Measurements from ENCODE around the gene PIKFYVE.
"Not testable (repeated sequence)": the region's sequence is repeated elsewhere in the genome, so short reads cannot be mapped to it uniquely, and the experiment has no call there.

Gene PIKFYVE, protein sequence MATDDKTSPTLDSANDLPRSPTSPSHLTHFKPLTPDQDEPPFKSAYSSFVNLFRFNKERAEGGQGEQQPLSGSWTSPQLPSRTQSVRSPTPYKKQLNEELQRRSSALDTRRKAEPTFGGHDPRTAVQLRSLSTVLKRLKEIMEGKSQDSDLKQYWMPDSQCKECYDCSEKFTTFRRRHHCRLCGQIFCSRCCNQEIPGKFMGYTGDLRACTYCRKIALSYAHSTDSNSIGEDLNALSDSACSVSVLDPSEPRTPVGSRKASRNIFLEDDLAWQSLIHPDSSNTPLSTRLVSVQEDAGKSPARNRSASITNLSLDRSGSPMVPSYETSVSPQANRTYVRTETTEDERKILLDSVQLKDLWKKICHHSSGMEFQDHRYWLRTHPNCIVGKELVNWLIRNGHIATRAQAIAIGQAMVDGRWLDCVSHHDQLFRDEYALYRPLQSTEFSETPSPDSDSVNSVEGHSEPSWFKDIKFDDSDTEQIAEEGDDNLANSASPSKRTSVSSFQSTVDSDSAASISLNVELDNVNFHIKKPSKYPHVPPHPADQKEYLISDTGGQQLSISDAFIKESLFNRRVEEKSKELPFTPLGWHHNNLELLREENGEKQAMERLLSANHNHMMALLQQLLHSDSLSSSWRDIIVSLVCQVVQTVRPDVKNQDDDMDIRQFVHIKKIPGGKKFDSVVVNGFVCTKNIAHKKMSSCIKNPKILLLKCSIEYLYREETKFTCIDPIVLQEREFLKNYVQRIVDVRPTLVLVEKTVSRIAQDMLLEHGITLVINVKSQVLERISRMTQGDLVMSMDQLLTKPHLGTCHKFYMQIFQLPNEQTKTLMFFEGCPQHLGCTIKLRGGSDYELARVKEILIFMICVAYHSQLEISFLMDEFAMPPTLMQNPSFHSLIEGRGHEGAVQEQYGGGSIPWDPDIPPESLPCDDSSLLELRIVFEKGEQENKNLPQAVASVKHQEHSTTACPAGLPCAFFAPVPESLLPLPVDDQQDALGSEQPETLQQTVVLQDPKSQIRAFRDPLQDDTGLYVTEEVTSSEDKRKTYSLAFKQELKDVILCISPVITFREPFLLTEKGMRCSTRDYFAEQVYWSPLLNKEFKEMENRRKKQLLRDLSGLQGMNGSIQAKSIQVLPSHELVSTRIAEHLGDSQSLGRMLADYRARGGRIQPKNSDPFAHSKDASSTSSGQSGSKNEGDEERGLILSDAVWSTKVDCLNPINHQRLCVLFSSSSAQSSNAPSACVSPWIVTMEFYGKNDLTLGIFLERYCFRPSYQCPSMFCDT (N-terminal part only)

DNA sequence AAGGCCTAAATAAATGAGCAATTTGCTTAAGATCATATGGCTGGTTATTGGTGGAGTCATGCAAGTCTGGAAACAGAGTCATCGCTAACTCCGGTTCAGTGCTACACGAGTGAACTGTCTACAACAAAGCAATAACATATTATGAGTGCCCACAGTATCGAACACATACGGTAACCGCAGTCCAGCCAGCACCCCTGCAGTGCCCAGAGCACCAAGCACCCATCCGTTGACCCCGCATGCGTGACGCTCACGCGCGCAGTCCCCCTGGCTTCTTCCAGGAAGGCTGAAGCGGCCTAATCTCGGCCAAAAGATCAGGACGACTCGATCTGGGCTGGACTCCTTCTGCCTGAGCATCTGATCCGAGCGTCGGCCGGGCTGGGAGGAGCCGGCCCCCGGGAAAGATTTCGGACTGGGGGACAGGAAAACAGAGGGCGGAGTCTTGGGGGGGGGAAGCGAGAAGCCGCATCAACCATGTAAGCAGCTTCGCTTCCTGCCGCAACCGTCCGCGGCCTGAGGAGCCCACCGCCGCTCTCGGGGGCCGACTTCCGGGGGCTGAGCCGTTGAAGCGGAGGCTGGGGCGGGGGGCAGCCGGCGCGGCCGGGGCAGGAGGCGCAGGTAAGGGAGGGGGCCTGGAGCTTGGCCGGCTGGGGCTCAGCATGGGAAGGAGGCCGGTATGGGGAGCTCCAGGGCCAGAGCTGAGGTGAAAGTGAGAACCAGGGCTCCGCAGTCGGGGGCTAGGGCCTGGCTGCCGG is at the start of gene PIKFYVE:
PIKFYVE (plus strand) TSS at position 455 of the 752 bp plus-strand sequence. CDS start 5,265 bp downstream, outside the sequence.
- DNase-seq, result peak; percentile 87

- DNase-seq, result not testable (repeated sequence)
These were observed 44.2 kb upstream of the PIKFYVE start for GRCh38 chr2:208221873-208222272.

- no peak for DNase-seq
These were observed 43.7 kb upstream of the PIKFYVE start for GRCh38 chr2:208222351-208222750.

DNA sequence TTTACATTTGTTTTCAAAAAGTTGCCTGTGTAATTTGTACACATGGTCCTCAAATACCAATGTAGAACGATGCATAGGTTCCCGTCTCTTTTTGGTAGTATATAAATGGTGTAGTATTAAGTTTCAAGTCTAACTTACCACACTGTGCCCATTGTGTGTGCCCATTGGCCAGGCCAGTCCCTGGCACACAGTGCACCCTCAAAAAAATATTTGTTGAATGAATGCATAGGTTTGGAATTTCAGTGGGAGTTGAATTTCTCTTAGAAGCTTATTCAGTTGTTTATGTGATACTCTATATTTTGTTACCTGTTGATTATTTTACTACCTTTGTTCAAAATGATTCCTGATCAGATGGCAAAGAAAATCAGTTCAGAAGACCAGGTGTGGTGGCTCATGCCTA is 41.3 kb upstream of the PIKFYVE start:
- DNase-seq, result no peak

DNA sequence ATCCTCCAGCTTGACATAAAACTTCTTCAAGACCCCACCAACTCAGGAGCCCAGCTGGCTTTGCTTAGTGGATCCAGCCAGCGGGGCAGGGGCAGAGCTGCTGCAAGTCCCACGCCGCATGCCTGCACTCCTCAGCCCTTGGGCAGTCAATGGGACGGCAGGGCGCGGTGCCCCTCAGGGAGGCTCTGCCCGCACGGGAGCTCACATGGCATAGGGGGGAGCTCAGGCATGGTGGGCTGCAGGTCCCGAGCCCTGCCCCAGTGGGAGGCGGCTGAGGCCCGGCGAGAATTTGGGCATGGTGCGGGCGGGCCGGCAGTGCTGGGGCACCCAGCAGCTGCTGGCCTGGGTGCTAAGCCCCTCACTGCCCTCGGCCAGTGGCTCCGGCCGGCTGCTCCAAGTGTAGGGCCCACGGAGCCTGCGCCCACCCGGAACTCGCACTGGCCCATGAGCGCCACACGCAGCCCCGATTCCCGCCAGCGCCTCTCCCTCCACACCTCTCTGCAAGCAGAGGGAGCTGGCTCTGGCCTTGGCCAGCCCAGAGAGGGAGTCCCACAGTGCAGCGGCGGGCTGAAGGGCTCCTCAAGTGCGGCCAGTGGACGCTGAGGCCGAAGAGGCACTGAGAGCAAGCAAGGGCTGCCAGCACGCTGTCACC is 38.3 kb upstream of the PIKFYVE start:
- no peak for DNase-seq

DNA sequence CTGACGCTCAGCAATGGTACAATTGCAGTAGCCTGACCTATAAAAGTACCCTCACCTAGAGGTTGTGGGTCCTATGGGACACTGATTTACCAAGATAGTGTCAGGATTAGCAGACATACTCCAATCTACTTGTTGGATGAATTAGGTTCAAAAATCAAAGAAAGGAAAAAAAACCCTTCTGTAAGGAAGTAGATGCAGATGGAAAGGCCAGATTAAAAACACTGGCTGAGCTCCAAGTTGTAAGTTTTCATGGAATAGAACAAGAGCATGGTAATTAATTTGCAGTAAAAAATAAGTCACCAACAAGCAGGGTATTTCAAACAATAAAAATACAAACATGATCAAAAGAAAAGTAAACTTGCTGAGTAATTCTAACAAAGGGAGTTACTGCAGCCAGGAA is 37.6 kb upstream of the PIKFYVE start:
- no peak for DNase-seq

- no peak for DNase-seq
These were observed 31.3 kb upstream of the PIKFYVE start for GRCh38 chr2:208234786-208235185.

GRCh38 chr2:208235860-208236259 is 30.2 kb upstream of the PIKFYVE start:
- DNase-seq, result no peak

GRCh38 chr2:208239770-208240493 is 26.1 kb upstream of the PIKFYVE start:
- DNase-seq, result no peak

DNA sequence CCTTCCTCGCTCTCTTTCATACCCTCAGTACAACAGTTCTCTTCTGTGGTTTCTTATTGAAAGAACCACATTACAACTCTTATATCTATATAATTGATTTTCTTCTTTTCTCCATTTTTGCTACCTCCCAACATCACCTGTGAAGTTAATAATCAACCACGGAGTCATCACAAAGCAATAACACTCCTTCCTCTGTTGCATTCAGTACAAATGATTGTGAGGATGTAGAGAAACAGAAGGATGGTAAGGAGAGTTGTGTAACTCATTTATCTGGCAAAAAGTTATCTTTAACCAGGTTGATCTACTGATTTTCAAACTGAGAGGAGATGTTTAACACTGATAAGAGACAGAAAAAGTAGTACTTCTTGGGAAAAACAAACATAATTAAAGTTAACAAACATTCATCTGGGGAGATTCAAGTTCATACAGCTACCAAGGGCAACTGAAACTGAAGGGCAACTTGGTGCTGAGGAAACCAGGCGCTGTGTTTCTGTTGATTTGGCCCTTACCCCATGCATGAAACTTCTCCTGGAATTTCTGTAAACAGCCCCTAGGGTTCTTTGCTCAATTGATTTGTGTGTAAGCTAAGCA is 25.3 kb upstream of the PIKFYVE start:
- DNase-seq, result no peak

GRCh38 chr2:208244422-208244821 is 21.6 kb upstream of the PIKFYVE start:
- DNase-seq, result no peak

DNA sequence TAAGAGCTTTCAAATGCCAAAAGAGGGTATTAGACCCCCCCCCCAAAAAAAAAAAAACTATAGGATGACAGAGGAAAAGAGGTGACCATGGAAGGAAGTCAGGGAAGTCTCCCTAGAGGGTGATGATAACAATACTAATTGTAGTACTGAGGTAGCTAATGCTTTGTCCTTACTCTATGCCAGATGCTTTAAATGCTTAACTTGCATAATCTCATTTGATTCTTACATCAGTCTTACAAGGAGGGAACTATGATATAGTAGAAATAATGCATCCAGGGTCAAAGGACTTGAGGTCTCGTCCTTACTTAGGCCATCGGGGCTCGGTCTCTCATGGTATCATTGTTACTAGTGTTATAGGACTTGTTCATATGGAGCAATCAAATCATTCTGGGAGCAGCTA is 20.3 kb upstream of the PIKFYVE start:
- DNase-seq, result no peak

- DNase-seq, result no peak
These were observed 17.5 kb upstream of the PIKFYVE start for GRCh38 chr2:208248601-208249000.

GRCh38 chr2:208249296-208249695 is 16.8 kb upstream of the PIKFYVE start:
- no peak for DNase-seq

GRCh38 chr2:208250388-208250787 is 15.7 kb upstream of the PIKFYVE start:
- no peak for DNase-seq

DNA sequence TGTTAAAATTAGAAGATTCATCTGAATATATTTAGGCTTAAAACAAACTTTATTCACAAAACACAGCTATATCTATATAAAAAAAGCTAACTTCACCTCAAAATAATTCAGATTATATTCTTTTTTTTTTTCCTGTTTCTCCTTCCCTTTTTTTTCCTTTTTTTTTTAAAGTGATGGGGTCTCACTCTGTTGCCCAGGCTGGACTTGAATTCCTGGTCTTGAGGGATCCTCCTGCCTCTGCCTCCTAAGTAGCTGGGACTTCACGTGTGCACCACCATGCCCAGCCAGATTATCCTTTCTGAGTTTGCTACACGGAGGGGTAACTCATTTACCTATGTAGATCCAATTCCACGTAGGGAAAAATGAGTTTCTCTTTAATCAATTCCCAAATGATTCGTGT is 15.0 kb upstream of the PIKFYVE start:
- no peak for DNase-seq

DNA sequence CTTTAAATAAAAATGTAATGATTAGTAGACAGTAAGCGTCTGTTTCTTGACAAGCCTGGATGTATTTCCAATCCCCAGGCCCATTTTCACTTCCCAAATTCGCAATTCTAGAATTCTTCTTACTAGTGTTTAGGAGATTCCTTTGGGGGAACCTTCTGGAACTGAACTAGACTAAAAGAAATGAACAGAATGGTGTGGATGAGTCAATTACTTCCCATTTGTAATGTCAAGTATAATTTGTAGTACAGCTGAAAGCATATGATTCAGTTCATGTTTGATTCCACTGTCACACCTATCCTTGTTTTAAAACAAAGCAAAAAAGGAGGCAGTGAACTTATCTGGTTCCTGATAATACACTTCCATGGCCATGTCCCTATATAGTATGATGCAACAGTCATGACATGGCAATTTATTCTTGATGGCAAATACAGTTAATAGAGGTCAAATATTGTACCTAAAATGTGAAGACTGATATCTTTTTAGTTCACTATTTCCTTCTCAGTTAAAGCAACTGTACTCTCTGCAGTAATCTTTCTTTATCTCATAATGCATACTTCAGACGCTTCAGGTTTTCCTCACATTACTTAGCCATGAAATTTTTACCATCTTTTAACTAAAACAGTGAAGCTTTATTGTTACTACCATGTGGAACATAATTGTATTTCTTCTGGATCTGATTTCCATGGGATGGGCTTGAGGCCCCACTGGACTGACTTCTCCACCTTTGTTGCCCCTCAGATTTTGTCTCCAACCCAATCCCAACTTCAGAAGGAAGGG is 13.2 kb upstream of the PIKFYVE start:
- DNase-seq, result no peak

DNA sequence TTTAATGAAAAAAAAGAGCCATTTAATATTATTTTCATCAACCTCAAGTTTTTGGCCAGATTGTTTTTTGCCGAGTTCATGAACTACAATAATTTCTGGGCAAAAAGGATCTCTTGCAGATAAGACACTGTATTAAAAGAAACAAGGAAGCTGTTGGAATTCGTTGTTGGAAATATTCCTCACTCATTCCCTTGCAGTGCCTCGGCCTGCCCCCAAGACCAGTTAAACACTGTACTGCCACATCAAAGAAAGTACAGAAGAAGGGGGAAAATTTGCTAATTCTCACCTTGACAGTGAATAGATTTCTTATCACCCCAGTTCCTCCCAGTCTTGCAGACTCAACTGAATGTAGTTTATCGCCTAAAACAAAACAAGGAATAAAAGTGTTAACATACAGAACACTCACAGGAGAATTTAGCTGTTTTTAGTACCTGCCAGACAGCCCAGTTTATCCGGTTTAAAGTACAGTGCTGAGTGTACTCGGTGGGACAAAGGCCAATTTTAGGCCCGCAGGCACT is 12.4 kb upstream of the PIKFYVE start:
- DNase-seq, result no peak

- DNase-seq, result peak; percentile 19
These were observed 11.8 kb upstream of the PIKFYVE start for GRCh38 chr2:208254118-208254870.

Measured in NCI-H1417 treated with DMSO at 0.1 percent for 48 hours (cell line).